ENCODE measurements around the gene SLC5A2. TPM values are rescaled to one million over a fixed set of nuclear protein-coding genes. Genes with fewer than 3 reads are reported as not detected.

SLC5A2 gene
- total and polyA plus RNA-seq, 2 of the 13 experiments (the other 11 are each of a cell fraction or from before 2014, with no cell fraction given) = 0.24 to 0.97 TPM

- ChIA-PET CTCF (ENCODE audit: low intra/inter-chr PET ratio, low total read pairs) (no interaction called here), POLR2A (interaction anchor here (1.3 to 5.0 kb wide), 2 partner anchors 12 to 16 kb away, joined by 3 to 110 read pairs; partner anchors contain the start of gene ARMC5)
- Histone ChIP-seq H4K20me1 (ENCODE audit: insufficient read depth, low read length) (no peaks in the 10 kb centered on the region), H3K27ac (ENCODE audit: extremely low read length, insufficient read depth, low read length) (no peak overlapping the region), H3K4me3 (replicated peaks in 1 of 3; ENCODE audit: insufficient read depth in 1 of 3, low read depth in 2 of 3, low read length in 3 of 3) (no peak overlapping the region), H3K9me3 (ENCODE audit: low read length) (no peaks in the 10 kb centered on the region), H3K9ac (ENCODE audit: insufficient read depth, low read depth, low read length) (no peak overlapping the region), H3K36me3 (replicated peaks in 1 of 2; ENCODE audit: control insufficient read depth in 1 of 2, insufficient read depth in 2 of 2, low read length in 2 of 2) (no peaks in the 10 kb centered on the region), H3K4me2 (ENCODE audit: low read depth, low read length) (no peak overlapping the region), H2AFZ (ENCODE audit: low read length) (no peak overlapping the region), H3K27me3 (ENCODE audit: control insufficient read depth in 1 of 2, insufficient read depth in 2 of 2, low read length in 2 of 2) (peaks cover 0 to 11% of the 10 kb centered on the region in 2 experiments; a peak in 1 of 5 replicates), H3K4me1 (ENCODE audit: insufficient read depth, low read length) (peaks cover 71% of the 10 kb centered on the region), H3K79me2 (ENCODE audit: insufficient read depth, low read length) (no peaks in the 10 kb centered on the region)
- no TSS peak for BruUV-seq (replicated peaks)
- in situ Hi-C loops (cut with HindIII; ENCODE audit: extremely low pct_ligation_motif_present, low pct_unique_long_range_greater_than_20kb) = no loop called here
- ATAC-seq (no peak), FAIRE-seq (no peak), DNase-seq (ENCODE audit: low spot score) (no peak)
- intact Hi-C loops (cut with micrococcal nuclease; ENCODE audit: unreplicated experiment) = loop anchor here (5.0 kb wide), 1 partner anchor 222 kb away; no protein-coding TSS in a partner anchor
- WGBS (ENCODE audit: low lambda C conversion rate) = 81% methylated on average over 12 of the region's 12 CpGs
- no peak for TF ChIP-seq MED1 (CRISPR knock-in tag; IDR thresholded peaks at IDR 0.05)
- no peak for TF ChIP-seq ZNF775 (CRISPR knock-in tag; IDR thresholded peaks at IDR 0.05; ENCODE audit: borderline replicate concordance)
- no peak for TF ChIP-seq ISX (CRISPR knock-in tag; conservative IDR thresholded peaks at IDR 0.05)
- TF ChIP-seq IRF2 (CRISPR knock-in tag; IDR thresholded peaks at IDR 0.05) = no peak
- no peak for TF ChIP-seq NR0B2 (CRISPR knock-in tag; IDR thresholded peaks at IDR 0.05)
- TF ChIP-seq ZFYVE20 (CRISPR knock-in tag; IDR thresholded peaks at IDR 0.05; ENCODE audit: borderline replicate concordance, low read depth) = no peak
- no peak for TF ChIP-seq BCLAF1 (IDR thresholded peaks at IDR 0.05)
- TF ChIP-seq ZSCAN29 (CRISPR knock-in tag; conservative IDR thresholded peaks at IDR 0.05) = no peak
- no peak for TF ChIP-seq ZBTB21 (CRISPR knock-in tag; IDR thresholded peaks at IDR 0.05)
- no peak for TF ChIP-seq ZNF7 (CRISPR knock-in tag; IDR thresholded peaks at IDR 0.05)
- no peak for TF ChIP-seq BATF2 (CRISPR knock-in tag; IDR thresholded peaks at IDR 0.05)
- TF ChIP-seq ZKSCAN5 (CRISPR knock-in tag; IDR thresholded peaks at IDR 0.05) = no peak
- no peak for TF ChIP-seq CREBL2 (CRISPR knock-in tag; IDR thresholded peaks at IDR 0.05; ENCODE audit: borderline replicate concordance)
- TF ChIP-seq ZNF556 (CRISPR knock-in tag; IDR thresholded peaks at IDR 0.05; ENCODE audit: borderline replicate concordance) = no peak
- TF ChIP-seq HNF4A (CRISPR knock-in tag; IDR thresholded peaks at IDR 0.05) = peak; percentile 26; the same call in 1 of the 2 replicates
- no peak for TF ChIP-seq KAT2B (IDR thresholded peaks at IDR 0.05; ENCODE audit: borderline replicate concordance, low read depth, low read length)
- TF ChIP-seq ZKSCAN1 (IDR thresholded peaks at IDR 0.05; ENCODE audit: low read length) = peak; percentile 88
- TF ChIP-seq ZNF431 (CRISPR knock-in tag; IDR thresholded peaks at IDR 0.05; ENCODE audit: borderline replicate concordance, low read depth) = no peak
- 0 out of 2 replicates have a peak, but pooled peaks have one; percentile 24 for TF ChIP-seq TFAP4 (IDR thresholded peaks at IDR 0.05; ENCODE audit: borderline replicate concordance, low read depth)
These were observed 7.9 kb upstream of the SLC5A2 start for GRCh38 chr16:31474773-31475738.
